Fibroblast of lung (primary cell): ENCODE measurements around the gene CCNI. TPM values are rescaled to one million over a fixed set of nuclear protein-coding genes. Genes with fewer than 3 reads are reported as not detected.

Source experiments
- DNase-seq, 2 donors: peaks; one replicate each; pipeline versions ENCODE4 v3.0.0 to v3.0.0-alpha.2; 2010; ENCODE audit warnings: low read depth in 2 of 2
- H2AFZ ChIP-seq: 2 replicates; pipeline ENCODE4 v1.5.1; 2012; ENCODE audit warnings: low read length, control low read depth, inconsistent platforms
- H3K27ac ChIP-seq: 2 replicates; pipeline ENCODE4 v1.5.1; 2011; ENCODE audit warnings: low read length, control low read depth; ENCODE audit not compliant: insufficient read depth
- H3K27me3 ChIP-seq: 2 replicates; pipeline ENCODE4 v1.5.1; 2011; ENCODE audit warnings: mild to moderate bottlenecking, low read length; ENCODE audit not compliant: control insufficient read depth, insufficient read depth
- H3K36me3 ChIP-seq: 2 replicates; pipeline ENCODE4 v1.5.1; 2011; ENCODE audit warnings: low read length; ENCODE audit not compliant: control insufficient read depth, insufficient read depth
- H3K4me1 ChIP-seq: 2 replicates; pipeline ENCODE4 v1.5.1; 2011; ENCODE audit warnings: low read length; ENCODE audit not compliant: control insufficient read depth, insufficient read depth; ENCODE audit errors: extremely low read depth
- H3K4me2 ChIP-seq: 2 replicates; pipeline ENCODE4 v1.5.1; 2011; ENCODE audit warnings: low read length, control low read depth; ENCODE audit not compliant: insufficient read depth; ENCODE audit errors: extremely low read depth
- H3K4me3 ChIP-seq, 4 experiments: fragments of 200-600 bp in 1 of 4; sonication (generic) in 1 of 4; replicated peaks in 1 of 4; 2 replicates each; pipeline ENCODE4 v1.5.1; 2011 to 2016; ENCODE audit warnings: low read length in 4 of 4, low read depth in 3 of 4, mild to moderate bottlenecking in 3 of 4, control low read depth in 2 of 4, inconsistent platforms in 1 of 4, mixed read lengths in 1 of 4; ENCODE audit not compliant: insufficient read depth in 1 of 4; ENCODE audit errors: control extremely low read depth in 1 of 4
- H3K79me2 ChIP-seq: 2 replicates; pipeline ENCODE4 v1.5.1; 2012; ENCODE audit warnings: mild to moderate bottlenecking, low read length, inconsistent platforms; ENCODE audit not compliant: control insufficient read depth, insufficient read depth
- H3K9ac ChIP-seq: 2 replicates; pipeline ENCODE4 v1.5.1; 2011; ENCODE audit warnings: mild to moderate bottlenecking, low read length, control low read depth; ENCODE audit not compliant: insufficient read depth
- H3K9me3 ChIP-seq: 2 replicates; pipeline ENCODE4 v1.5.1; 2012; ENCODE audit warnings: low read depth, low read length; ENCODE audit not compliant: control insufficient read depth, insufficient read depth
- H4K20me1 ChIP-seq: 2 replicates; pipeline ENCODE4 v1.5.1; 2011; ENCODE audit warnings: low read length; ENCODE audit not compliant: control insufficient read depth, insufficient read depth; ENCODE audit errors: extremely low read depth
- EZH2 ChIP-seq: IDR thresholded peaks from 2 replicates; pipeline ENCODE4 v1.5.1; 2012; ENCODE audit warnings: low read length, control low read depth, mild to moderate bottlenecking; ENCODE audit errors: missing control alignments
- polyA plus RNA-seq, 2 donors: library from polyadenylated mRNA; depleted of rRNA in 1 of 2; stranded (reverse) in 1 of 2; unstranded in 1 of 2; fragments of >200 nt; gene quantifications; 2 replicates each; pipeline ENCODE4 v1.2.1, GENCODE V29; 2011 to 2012; ENCODE audit warnings: missing spikeins in 1 of 2
- total RNA-seq: library from RNA; depleted of rRNA; stranded (reverse); fragments of >200 nt; gene quantifications from 2 replicates; pipeline ENCODE4 v1.2.1, GENCODE V29; 2014
- TF ChIP-seq, protein P1 (sequence below), 2 donors: IDR thresholded peaks in 1 of 2; conservative IDR thresholded peaks in 1 of 2; 1 replicate in 1 of 2; 2 replicates in 1 of 2; pipeline ENCODE4 v1.5.1; 2011 to 2012; ENCODE audit warnings: low read length in 2 of 2, control low read depth in 1 of 2, inconsistent platforms in 1 of 2, low read depth in 1 of 2, mild to moderate bottlenecking in 1 of 2

The CCNI gene
- total and polyA plus RNA-seq, 2 donors (not counting 1 experiment from before 2014, with no cell fraction given), result 151 to 216 TPM

DNA sequence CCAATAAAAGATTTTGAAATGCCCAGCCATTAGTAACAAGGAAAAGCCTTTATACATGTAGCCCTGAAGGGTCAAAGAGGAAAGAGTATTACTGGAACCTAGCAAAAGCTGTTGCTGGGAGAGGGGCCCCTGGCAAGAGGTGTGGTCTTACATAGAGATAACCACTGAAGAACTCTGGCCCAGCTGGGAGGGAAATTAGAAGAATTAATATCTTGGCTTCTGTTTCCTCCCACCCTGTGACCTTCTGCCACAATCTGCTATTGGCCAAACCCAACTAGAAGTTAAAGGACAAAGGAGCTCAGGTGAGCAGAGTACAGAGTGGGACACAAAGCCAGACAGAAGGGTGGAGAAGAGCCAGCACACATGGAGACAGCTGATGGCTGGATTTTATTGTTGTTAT, 41.9 kb upstream of the CCNI start:
- no peak overlapping the region for H3K9ac ChIP-seq
- no peak overlapping the region for H3K27ac ChIP-seq
- TF ChIP-seq EZH2, result no peak
- TF ChIP-seq, protein P1, sequence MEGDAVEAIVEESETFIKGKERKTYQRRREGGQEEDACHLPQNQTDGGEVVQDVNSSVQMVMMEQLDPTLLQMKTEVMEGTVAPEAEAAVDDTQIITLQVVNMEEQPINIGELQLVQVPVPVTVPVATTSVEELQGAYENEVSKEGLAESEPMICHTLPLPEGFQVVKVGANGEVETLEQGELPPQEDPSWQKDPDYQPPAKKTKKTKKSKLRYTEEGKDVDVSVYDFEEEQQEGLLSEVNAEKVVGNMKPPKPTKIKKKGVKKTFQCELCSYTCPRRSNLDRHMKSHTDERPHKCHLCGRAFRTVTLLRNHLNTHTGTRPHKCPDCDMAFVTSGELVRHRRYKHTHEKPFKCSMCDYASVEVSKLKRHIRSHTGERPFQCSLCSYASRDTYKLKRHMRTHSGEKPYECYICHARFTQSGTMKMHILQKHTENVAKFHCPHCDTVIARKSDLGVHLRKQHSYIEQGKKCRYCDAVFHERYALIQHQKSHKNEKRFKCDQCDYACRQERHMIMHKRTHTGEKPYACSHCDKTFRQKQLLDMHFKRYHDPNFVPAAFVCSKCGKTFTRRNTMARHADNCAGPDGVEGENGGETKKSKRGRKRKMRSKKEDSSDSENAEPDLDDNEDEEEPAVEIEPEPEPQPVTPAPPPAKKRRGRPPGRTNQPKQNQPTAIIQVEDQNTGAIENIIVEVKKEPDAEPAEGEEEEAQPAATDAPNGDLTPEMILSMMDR (conservative IDR thresholded peaks at IDR 0.05 in 1 of 2, IDR thresholded peaks at IDR 0.05 in 1 of 2; ENCODE audit: low read depth in 1 of 2, low read length in 2 of 2), result no peak
- no peak for DNase-seq
- no peaks in the 10 kb centered on the region for H3K36me3 ChIP-seq
- H3K4me1 ChIP-seq, result no peaks in the 10 kb centered on the region
- no peaks in the 10 kb centered on the region for H4K20me1 ChIP-seq
- H3K79me2 ChIP-seq, result no peaks in the 10 kb centered on the region
- no peak overlapping the region for H3K4me3 ChIP-seq
- H3K4me2 ChIP-seq, result no peak overlapping the region
- no peak overlapping the region for H2AFZ ChIP-seq
- H3K9me3 ChIP-seq, result no peaks in the 10 kb centered on the region
- peaks cover 10% of the 10 kb centered on the region for H3K27me3 ChIP-seq

DNA sequence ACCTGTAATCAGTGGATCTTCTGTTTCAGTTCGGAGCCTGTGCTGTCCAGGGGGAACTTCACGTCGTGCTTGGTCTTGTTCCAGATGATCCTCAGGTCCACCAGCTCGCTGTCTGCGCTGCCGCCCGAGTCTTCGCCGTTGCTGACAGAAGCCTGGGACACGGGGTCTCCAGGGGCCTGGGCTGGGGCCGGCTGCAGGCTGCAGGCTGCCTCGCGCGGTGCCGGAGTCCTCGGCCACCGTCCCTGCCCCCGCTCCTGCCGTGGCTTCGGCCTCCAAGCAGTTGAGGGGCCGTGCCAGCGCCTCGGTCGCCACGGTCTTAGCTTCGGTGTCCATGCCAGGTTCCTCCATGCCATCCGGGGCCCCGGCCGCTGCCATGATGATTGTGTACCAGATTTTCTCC, 37.3 kb upstream of the CCNI start:
- Histone ChIP-seq H3K9ac (no peak overlapping the region), H3K4me3 (no peak overlapping the region), H3K4me2 (no peak overlapping the region), H4K20me1 (no peaks in the 10 kb centered on the region), H3K9me3 (no peaks in the 10 kb centered on the region), H3K27ac (no peak overlapping the region), H3K36me3 (no peaks in the 10 kb centered on the region), H3K27me3 (peaks cover 7% of the 10 kb centered on the region), H3K79me2 (no peaks in the 10 kb centered on the region), H3K4me1 (no peaks in the 10 kb centered on the region), H2AFZ (no peak overlapping the region)
- TF ChIP-seq, protein P1 (conservative IDR thresholded peaks at IDR 0.05 in 1 of 2, IDR thresholded peaks at IDR 0.05 in 1 of 2; ENCODE audit: low read depth in 1 of 2, low read length in 2 of 2), result no peak
- TF ChIP-seq EZH2, result no peak
- no peak for DNase-seq

DNA sequence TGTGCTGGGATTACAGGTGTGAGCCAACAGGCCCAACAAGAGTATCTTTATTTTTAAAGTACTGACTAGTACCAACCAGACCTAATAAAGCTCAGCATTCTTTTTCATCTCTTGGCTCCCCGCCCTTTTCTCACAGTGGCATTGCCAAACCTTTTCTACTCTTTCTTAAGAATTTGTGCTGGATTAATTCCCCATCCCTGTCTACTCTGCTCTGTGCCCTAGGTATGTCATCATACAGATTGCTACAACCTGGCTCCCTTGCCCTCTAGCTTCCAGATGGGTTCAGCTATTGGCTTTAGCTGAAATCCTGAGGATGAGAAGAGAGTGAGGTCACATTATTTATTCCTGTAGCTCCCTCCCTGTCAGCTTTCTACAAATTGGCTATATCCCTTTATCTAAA, 34.9 kb upstream of the CCNI start:
- H4K20me1 ChIP-seq, result no peaks in the 10 kb centered on the region
- DNase-seq, result no peak
- H3K79me2 ChIP-seq, result no peaks in the 10 kb centered on the region
- no peaks in the 10 kb centered on the region for H3K4me1 ChIP-seq
- TF ChIP-seq EZH2, result no peak
- TF ChIP-seq, protein P1 (conservative IDR thresholded peaks at IDR 0.05 in 1 of 2, IDR thresholded peaks at IDR 0.05 in 1 of 2; ENCODE audit: low read depth in 1 of 2, low read length in 2 of 2), result no peak
- H3K27me3 ChIP-seq, result peaks cover 5% of the 10 kb centered on the region
- no peak overlapping the region for H3K4me2 ChIP-seq
- H3K36me3 ChIP-seq, result no peaks in the 10 kb centered on the region
- H3K4me3 ChIP-seq, result no peak overlapping the region
- no peak overlapping the region for H3K27ac ChIP-seq
- H3K9me3 ChIP-seq, result no peaks in the 10 kb centered on the region
- H2AFZ ChIP-seq, result no peak overlapping the region
- H3K9ac ChIP-seq, result no peak overlapping the region
